Uterus (tissue), 2 donors: ENCODE measurements around the gene RPS14.

Source experiments
- POLR2A ChIP-seq, 2 donors: fragments of 450-650 bp; IDR thresholded peaks; one replicate each; pipeline ENCODE4 v1.6.1; 2016; ENCODE audit warnings: antibody characterized with exemption in 2 of 2, mild to moderate bottlenecking in 1 of 2, moderate library complexity in 1 of 2
- TF ChIP-seq, protein P1 (sequence below), 4 experiments: fragments of 200-600 bp in 2 of 4; fragments of 450-650 bp in 2 of 4; sonication (generic) in 2 of 4; IDR thresholded peaks; one replicate each; pipeline ENCODE4 v1.5.1; 2016 to 2019; ENCODE audit warnings: antibody characterized with exemption in 4 of 4, mild to moderate bottlenecking in 2 of 4, moderate library complexity in 1 of 4

DNA sequence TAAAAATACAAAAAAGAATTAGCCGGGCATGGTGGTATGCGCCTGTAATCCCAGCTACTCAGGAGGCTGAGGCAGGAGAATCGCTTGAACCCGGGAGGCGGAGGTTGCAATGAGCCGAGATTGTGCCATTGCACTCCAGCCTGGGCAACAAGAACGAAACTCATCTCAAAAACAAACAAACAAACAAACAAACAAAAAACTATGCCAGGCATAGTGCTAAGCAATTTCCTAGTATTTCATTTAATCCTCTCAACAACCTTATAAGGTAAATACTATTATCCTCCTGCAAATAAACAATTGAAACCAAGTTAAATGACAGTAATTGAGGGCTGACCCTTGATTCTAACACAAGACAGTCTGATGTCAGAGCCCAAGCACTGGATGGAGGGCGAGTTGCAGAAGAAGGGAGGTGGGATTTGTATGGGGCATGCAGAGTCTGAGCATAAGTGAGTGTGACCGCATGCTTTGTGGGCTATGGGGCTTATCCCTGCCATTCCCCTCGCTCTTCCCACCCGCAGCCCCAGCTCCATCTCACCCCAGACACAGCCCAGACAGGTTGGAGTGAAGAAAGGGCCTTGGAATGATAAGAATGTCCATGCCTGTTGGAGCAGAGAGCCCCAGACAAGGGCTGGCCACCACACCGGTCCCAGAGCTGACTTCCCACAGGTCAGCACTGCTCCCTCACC is 24.3 kb upstream of the RPS14 start:
- TF ChIP-seq, protein P1, sequence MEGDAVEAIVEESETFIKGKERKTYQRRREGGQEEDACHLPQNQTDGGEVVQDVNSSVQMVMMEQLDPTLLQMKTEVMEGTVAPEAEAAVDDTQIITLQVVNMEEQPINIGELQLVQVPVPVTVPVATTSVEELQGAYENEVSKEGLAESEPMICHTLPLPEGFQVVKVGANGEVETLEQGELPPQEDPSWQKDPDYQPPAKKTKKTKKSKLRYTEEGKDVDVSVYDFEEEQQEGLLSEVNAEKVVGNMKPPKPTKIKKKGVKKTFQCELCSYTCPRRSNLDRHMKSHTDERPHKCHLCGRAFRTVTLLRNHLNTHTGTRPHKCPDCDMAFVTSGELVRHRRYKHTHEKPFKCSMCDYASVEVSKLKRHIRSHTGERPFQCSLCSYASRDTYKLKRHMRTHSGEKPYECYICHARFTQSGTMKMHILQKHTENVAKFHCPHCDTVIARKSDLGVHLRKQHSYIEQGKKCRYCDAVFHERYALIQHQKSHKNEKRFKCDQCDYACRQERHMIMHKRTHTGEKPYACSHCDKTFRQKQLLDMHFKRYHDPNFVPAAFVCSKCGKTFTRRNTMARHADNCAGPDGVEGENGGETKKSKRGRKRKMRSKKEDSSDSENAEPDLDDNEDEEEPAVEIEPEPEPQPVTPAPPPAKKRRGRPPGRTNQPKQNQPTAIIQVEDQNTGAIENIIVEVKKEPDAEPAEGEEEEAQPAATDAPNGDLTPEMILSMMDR (IDR thresholded peaks at IDR 0.05): no peak
- no peak for TF ChIP-seq POLR2A (IDR thresholded peaks at IDR 0.05)
